Activated naive CD4-positive, alpha-beta T cell treated with anti-CD3 and anti-CD28 coated beads, Interleukin-2, amount 10 ng/mL, durations not matched to agents 7 days and 5 days (primary cell): ENCODE results near the gene USP9X.
"Not testable (repeated sequence)": the region's sequence is repeated elsewhere in the genome, so short reads cannot be mapped to it uniquely, and the experiment has no call there.

ENCODE experiments used
- CTCF ChIA-PET: fragments of 350-600 bp; sonication (Branson Sonifier 250); formaldehyde crosslinking; loops from one replicate; lab custom pipeline; 2021; ENCODE audit warnings: antibody characterized with exemption; lab: Charles Lee
- DNase-seq: peaks from one replicate; pipeline ENCODE4 v3.0.0-alpha.2; 2020
- H3K27ac Mint-ChIP-seq: one replicate; pipeline ENCODE4 v1.8.0; 2021; ENCODE audit warnings: mild to moderate bottlenecking, moderate library complexity, mixed read lengths
- H3K27me3 Mint-ChIP-seq: one replicate; pipeline ENCODE4 v1.8.0; 2021; ENCODE audit warnings: mild to moderate bottlenecking, mixed read lengths
- H3K36me3 Mint-ChIP-seq: one replicate; pipeline ENCODE4 v1.8.0; 2021; ENCODE audit warnings: mixed read lengths
- H3K4me1 Mint-ChIP-seq: one replicate; pipeline ENCODE4 v1.8.0; 2021; ENCODE audit warnings: mixed read lengths
- H3K4me3 Mint-ChIP-seq: one replicate; pipeline ENCODE4 v1.8.0; 2021; ENCODE audit warnings: mild to moderate bottlenecking, moderate library complexity, mixed read lengths
- H3K9me3 Mint-ChIP-seq: one replicate; pipeline ENCODE4 v1.8.0; 2021; ENCODE audit warnings: mixed read lengths

USP9X gene, protein sequence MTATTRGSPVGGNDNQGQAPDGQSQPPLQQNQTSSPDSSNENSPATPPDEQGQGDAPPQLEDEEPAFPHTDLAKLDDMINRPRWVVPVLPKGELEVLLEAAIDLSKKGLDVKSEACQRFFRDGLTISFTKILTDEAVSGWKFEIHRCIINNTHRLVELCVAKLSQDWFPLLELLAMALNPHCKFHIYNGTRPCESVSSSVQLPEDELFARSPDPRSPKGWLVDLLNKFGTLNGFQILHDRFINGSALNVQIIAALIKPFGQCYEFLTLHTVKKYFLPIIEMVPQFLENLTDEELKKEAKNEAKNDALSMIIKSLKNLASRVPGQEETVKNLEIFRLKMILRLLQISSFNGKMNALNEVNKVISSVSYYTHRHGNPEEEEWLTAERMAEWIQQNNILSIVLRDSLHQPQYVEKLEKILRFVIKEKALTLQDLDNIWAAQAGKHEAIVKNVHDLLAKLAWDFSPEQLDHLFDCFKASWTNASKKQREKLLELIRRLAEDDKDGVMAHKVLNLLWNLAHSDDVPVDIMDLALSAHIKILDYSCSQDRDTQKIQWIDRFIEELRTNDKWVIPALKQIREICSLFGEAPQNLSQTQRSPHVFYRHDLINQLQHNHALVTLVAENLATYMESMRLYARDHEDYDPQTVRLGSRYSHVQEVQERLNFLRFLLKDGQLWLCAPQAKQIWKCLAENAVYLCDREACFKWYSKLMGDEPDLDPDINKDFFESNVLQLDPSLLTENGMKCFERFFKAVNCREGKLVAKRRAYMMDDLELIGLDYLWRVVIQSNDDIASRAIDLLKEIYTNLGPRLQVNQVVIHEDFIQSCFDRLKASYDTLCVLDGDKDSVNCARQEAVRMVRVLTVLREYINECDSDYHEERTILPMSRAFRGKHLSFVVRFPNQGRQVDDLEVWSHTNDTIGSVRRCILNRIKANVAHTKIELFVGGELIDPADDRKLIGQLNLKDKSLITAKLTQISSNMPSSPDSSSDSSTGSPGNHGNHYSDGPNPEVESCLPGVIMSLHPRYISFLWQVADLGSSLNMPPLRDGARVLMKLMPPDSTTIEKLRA (N-terminal part only)

GRCh38 chrX:41084893-41085511 is at the start of gene USP9X:
USP9X (plus strand) TSS chrX:41085445; CDS start chrX:41123629, 38,184 bp downstream.
- H3K4me3 Mint-ChIP-seq = peak within 1 kb of the TSS; percentile 90
- peaks cover 9% of the 10 kb centered on the region for H3K36me3 Mint-ChIP-seq
- H3K27ac Mint-ChIP-seq = peak within 1 kb of the TSS; percentile 100
- CTCF ChIA-PET = interaction anchor here (0.9 to 1.6 kb wide), 2 partner anchors 30 to 152 kb away, joined by 3 to 4 read pairs; no protein-coding TSS in a partner anchor
- H3K4me1 Mint-ChIP-seq = peaks cover 27% of the 10 kb centered on the region
- DNase-seq = peak; percentile 89
- no peaks in the 10 kb centered on the region for H3K9me3 Mint-ChIP-seq
- no peaks in the 10 kb centered on the region for H3K27me3 Mint-ChIP-seq

DNA sequence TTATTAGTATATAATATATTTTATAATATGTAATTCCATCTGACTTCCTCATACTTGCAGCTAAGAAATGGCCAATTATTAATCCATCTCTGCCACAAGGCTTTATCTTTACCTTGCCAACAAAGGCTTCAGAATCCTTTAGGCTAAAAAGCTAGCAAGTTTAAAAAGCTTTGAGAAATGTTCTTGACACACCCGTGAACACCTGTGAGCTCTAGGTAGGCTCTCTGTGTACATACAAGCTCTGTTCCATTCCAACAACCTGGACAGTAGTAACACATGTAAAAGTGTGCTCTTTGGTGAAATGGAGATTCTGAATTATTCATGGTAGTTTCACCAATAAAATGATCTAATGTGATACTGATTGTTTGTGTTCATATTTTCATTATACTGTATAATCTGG is 49.7 kb upstream of the USP9X start:
- H3K4me1 Mint-ChIP-seq = no peaks in the 10 kb centered on the region
- no peaks in the 10 kb centered on the region for H3K27me3 Mint-ChIP-seq
- no peak overlapping the region for H3K27ac Mint-ChIP-seq
- DNase-seq = no peak
- H3K9me3 Mint-ChIP-seq = no peaks in the 10 kb centered on the region
- CTCF ChIA-PET = no interaction called here
- no peaks in the 10 kb centered on the region for H3K36me3 Mint-ChIP-seq
- H3K4me3 Mint-ChIP-seq = no peak overlapping the region

DNA sequence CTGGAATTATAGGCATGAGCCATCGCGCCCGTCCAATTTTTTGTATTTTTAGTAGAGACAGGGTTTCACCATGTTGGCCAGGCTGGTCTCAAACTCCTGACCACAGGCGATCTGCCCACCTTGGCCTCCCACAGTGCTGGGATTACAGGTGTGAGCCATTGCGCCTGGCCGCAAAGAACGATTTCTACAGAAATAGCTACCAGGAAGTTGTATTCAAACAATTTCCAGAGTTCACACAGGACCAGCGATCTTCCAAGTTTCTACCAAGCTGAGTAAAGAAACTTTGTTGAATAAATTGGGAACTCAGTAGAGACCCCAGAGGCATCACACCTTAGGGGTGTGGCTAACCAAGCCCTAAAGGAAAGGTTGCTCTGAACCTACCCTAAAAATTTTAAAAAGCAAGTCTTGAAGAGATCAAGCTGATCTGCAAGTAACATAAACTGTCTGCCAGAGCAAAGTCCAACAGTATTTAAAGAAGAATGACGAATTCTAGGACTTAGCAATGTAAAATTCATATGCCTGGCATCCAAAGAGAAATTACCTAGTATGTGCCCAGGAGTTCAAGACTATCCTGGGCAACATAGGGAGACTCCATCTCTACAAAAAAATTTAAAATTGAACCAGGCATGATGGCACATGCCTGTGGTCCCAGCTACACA is 48.4 kb upstream of the USP9X start:
- H3K27ac Mint-ChIP-seq = no peak overlapping the region
- no peaks in the 10 kb centered on the region for H3K36me3 Mint-ChIP-seq
- H3K4me3 Mint-ChIP-seq = no peak overlapping the region
- CTCF ChIA-PET = no interaction called here
- DNase-seq = no peak
- H3K4me1 Mint-ChIP-seq = no peaks in the 10 kb centered on the region
- no peaks in the 10 kb centered on the region for H3K9me3 Mint-ChIP-seq
- H3K27me3 Mint-ChIP-seq = no peaks in the 10 kb centered on the region

- Mint-ChIP-seq H3K9me3 (no peaks in the 10 kb centered on the region), H3K4me1 (peaks cover 3% of the 10 kb centered on the region), H3K36me3 (no peaks in the 10 kb centered on the region), H3K27ac (no peak overlapping the region), H3K27me3 (no peaks in the 10 kb centered on the region), H3K4me3 (no peak overlapping the region)
- CTCF ChIA-PET = interaction anchor here (0.8 kb wide), 1 partner anchor 520 kb away, joined by 5 read pairs; no protein-coding TSS in a partner anchor
- no peak for DNase-seq
These were observed 42.0 kb upstream of the USP9X start for GRCh38 chrX:41043196-41043595.

DNA sequence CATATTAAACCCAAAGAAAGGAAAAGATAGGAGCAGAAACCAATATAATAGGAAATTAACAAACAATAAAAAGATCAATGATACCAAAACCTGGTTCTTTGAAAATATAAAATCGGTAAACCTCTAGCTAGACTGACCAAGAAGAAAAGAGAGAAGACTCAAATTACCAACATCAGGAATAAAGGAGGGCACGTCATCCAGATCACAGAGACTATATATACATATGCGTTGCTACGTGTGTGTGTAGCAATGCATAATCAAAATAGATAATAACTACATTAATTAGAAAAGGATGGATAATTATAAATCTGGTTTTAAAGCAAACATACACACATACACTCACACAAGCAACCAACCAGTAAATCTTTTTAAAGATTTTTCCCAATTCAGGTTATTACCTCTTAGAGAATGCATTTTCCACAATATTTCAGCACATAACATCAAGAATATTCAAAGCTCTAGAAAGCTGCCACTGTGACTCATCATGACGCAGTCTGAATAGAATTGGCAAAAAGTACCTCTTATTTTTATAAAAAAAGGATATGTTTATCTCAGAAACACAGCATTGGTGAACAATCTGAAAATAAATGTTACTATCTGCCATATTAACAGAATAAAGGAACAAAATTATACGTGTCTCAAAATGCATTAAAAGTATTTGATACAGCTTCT is 41.4 kb upstream of the USP9X start:
- no peak overlapping the region for H3K4me3 Mint-ChIP-seq
- DNase-seq = no peak
- no peaks in the 10 kb centered on the region for H3K36me3 Mint-ChIP-seq
- no peaks in the 10 kb centered on the region for H3K9me3 Mint-ChIP-seq
- H3K27ac Mint-ChIP-seq = no peak overlapping the region
- H3K4me1 Mint-ChIP-seq = peaks cover 3% of the 10 kb centered on the region
- CTCF ChIA-PET = interaction anchor here (0.8 kb wide), 1 partner anchor 520 kb away, joined by 5 read pairs; no protein-coding TSS in a partner anchor
- no peaks in the 10 kb centered on the region for H3K27me3 Mint-ChIP-seq

DNA sequence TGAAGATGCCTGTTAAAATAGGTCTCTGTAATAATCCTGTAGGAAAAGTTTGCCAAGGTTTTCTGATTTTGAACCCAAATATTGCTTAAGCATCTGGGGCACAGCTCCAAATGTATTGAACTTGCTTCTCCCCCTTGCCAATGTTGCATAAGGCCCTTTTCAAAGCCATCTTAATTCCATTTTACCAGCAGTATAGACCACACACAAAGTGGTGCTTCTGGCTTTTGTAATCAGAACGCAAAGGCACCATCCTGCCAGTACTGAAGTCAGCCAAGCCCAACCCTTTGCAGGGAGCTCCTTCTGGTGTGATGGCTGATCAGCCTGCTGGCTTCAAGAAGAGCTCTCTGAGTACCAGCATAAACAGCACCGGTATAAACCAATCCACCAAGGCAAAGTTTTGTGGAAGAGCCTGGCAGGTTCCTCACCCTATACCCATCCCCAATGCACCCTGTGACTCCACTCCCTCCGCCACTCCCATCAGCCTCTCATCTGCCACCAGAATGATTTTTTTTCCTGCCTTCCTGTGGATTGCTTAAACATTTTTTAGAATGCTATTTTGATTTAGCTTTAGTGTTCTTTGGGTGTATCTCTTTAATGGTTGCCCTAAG is 39.2 kb upstream of the USP9X start:
- Mint-ChIP-seq H3K4me1 (peaks cover 3% of the 10 kb centered on the region), H3K27me3 (no peaks in the 10 kb centered on the region), H3K9me3 (no peaks in the 10 kb centered on the region), H3K4me3 (no peak overlapping the region), H3K36me3 (no peaks in the 10 kb centered on the region), H3K27ac (no peak overlapping the region)
- CTCF ChIA-PET = no interaction called here
- DNase-seq = no peak

DNA sequence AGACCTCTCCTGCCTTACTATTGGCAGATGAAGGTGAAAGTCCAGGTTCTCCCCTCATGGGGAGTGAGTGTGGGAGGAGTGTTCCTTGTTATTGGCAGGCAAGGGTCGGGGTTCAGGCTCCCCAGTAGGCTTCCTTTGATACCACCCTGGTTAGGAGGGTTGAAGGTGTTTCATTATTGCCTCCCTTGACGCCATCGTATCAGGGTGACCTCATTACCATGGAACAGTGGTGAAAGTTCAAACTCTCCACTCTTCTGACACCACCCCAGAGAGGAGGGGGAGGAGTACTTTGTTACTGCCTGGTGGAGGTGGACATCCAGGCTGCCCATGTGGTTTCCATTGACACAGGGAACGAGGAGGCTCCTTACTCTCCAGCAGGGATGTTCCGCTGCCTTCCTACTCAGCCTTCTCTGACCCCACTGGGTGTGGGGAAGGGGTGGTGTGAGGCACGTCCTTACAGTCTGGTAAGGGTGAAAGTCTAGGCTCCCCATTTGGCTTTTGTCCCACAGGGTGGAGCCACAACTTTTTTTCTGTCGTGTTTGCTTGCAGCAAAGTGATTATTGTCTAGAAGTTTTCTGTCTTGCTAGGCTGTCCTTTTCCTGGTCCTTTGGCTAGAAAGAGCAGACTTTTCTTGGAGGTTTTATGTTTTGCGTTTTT is 37.2 kb upstream of the USP9X start:
- H3K27me3 Mint-ChIP-seq = no peaks in the 10 kb centered on the region
- H3K27ac Mint-ChIP-seq = no peak overlapping the region
- no peak for DNase-seq
- H3K36me3 Mint-ChIP-seq = no peaks in the 10 kb centered on the region
- CTCF ChIA-PET = no interaction called here
- H3K4me1 Mint-ChIP-seq = peaks cover 3% of the 10 kb centered on the region
- H3K9me3 Mint-ChIP-seq = no peaks in the 10 kb centered on the region
- no peak overlapping the region for H3K4me3 Mint-ChIP-seq

- no peak for DNase-seq
- H3K27me3 Mint-ChIP-seq = no peaks in the 10 kb centered on the region
- no peaks in the 10 kb centered on the region for H3K9me3 Mint-ChIP-seq
- H3K4me1 Mint-ChIP-seq = peaks cover 3% of the 10 kb centered on the region
- H3K4me3 Mint-ChIP-seq = no peak overlapping the region
- H3K27ac Mint-ChIP-seq = no peak overlapping the region
- H3K36me3 Mint-ChIP-seq = no peaks in the 10 kb centered on the region
- CTCF ChIA-PET = no interaction called here
These were observed 34.9 kb upstream of the USP9X start for GRCh38 chrX:41050359-41050758.

DNA sequence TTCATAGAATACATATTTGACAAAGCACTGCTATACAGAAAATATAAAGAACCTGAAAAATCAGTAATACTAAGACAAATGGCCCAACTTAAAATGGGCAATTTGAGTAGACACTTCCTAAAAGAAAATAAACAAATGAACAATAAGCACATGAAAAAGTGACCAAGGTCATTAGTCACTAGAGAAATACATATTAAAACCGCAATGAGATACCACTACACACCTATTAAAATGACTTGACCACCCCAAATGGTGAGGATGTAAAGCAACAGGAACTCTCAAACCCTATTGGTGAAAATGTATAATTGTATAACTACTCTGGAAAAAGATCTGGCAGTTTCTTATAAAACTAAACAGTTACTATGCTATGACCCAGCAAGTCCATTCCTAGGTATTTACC is 34.0 kb upstream of the USP9X start:
- Mint-ChIP-seq H3K9me3 (no peaks in the 10 kb centered on the region), H3K27me3 (no peaks in the 10 kb centered on the region), H3K36me3 (no peaks in the 10 kb centered on the region), H3K27ac (no peak overlapping the region), H3K4me3 (no peak overlapping the region), H3K4me1 (peaks cover 3% of the 10 kb centered on the region)
- CTCF ChIA-PET = no interaction called here
- DNase-seq = no peak

GRCh38 chrX:41055740-41056139 is 29.5 kb upstream of the USP9X start:
- CTCF ChIA-PET = no interaction called here
- DNase-seq = no peak
- Mint-ChIP-seq H3K36me3 (no peaks in the 10 kb centered on the region), H3K4me3 (no peak overlapping the region), H3K4me1 (no peaks in the 10 kb centered on the region), H3K27ac (no peak overlapping the region), H3K9me3 (no peaks in the 10 kb centered on the region), H3K27me3 (no peaks in the 10 kb centered on the region)

DNA sequence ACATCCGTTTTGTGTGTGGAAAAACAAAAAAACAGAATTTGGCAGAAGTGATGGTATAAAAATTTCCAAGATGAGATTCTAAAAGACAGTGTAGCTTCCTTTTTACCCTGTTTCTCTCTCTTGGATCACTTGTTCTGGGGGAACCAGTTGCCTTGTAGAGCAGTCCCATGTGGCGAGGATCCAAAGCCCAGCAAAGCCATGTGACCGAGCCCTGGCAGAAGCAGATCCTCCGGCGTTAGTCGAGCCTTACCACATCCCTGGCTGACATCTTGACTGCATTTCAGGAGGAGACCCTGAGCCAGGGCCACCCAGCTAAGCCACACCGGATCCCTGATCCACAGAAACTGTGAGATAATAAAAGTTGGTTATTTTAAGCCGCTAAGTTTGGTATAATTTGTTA is 22.0 kb upstream of the USP9X start:
- H3K27me3 Mint-ChIP-seq, H3K4me3 Mint-ChIP-seq, H3K27ac Mint-ChIP-seq, H3K9me3 Mint-ChIP-seq, H3K36me3 Mint-ChIP-seq, DNase-seq, H3K4me1 Mint-ChIP-seq, CTCF ChIA-PET: not testable (repeated sequence)

DNA sequence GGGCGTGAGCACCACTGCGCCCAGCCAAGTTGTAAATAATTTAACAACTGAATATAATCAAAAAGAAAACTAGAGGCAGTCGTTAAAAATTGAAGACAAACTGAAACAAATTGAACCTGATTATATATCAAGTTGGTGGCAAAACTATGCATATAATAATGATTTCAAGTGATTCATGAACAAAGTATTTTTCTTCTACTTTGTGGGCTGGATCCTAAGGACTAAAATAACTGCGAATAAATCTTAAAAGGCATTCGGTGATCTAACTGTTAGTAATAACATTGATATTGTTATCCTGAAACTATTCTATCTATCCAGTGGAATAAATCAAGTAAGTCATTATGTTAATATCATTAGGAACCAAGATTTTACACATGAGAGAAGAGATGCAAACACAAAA is 21.2 kb upstream of the USP9X start:
- Mint-ChIP-seq H3K27me3 (no peaks in the 10 kb centered on the region), H3K9me3 (no peaks in the 10 kb centered on the region), H3K36me3 (no peaks in the 10 kb centered on the region), H3K27ac (no peak overlapping the region), H3K4me3 (no peak overlapping the region), H3K4me1 (no peaks in the 10 kb centered on the region)
- CTCF ChIA-PET = no interaction called here
- no peak for DNase-seq
